PC-9 (cell line): ENCODE data around the gene NARF.

Experiments
- CTCF ChIP-seq: fragments of 200-600 bp; sonication (generic); conservative IDR thresholded peaks from 2 replicates; pipeline ENCODE4 v1.6.1; 2017; ENCODE audit warnings: mixed run types, antibody characterized with exemption, mild to moderate bottlenecking, moderate library complexity
- EZH2 ChIP-seq: fragments of 200-600 bp; sonication (generic); IDR thresholded peaks from 2 replicates; pipeline ENCODE4 v1.8.0; 2017; ENCODE audit warnings: antibody characterized with exemption, low read depth

- TF ChIP-seq CTCF (no peak), EZH2 (no peak)
Measured at GRCh38 chr17:82446649-82447048, 11.9 kb upstream of the NARF start.
